ENCODE results near the gene JARID2.
"Not testable (repeated sequence)": the region's sequence is repeated elsewhere in the genome, so short reads cannot be mapped to it uniquely, and the experiment has no call there.

Gene JARID2

GRCh38 chr6:15405129-15406068, 159.5 kb downstream of the JARID2 start:
- DNase-seq = no peak

- DNase-seq = no peak
Observed at GRCh38 chr6:15406452-15406851, 160.6 kb downstream of the JARID2 start.

GRCh38 chr6:15408008-15408407, 162.1 kb downstream of the JARID2 start:
- DNase-seq = no peak

GRCh38 chr6:15408758-15409157, 162.9 kb downstream of the JARID2 start:
- no peak for DNase-seq

GRCh38 chr6:15409301-15410125, 163.6 kb downstream of the JARID2 start:
- DNase-seq = no peak

GRCh38 chr6:15410126-15410391, 164.2 kb downstream of the JARID2 start:
- DNase-seq = no peak

- no peak for DNase-seq
Observed at GRCh38 chr6:15410752-15411151, 164.9 kb downstream of the JARID2 start.

GRCh38 chr6:15411766-15412165, 165.9 kb downstream of the JARID2 start:
- no peak for DNase-seq

GRCh38 chr6:15412767-15413166, 166.9 kb downstream of the JARID2 start:
- no peak for DNase-seq

- DNase-seq = peak; percentile 23
Observed at GRCh38 chr6:15413466-15414234, 167.8 kb downstream of the JARID2 start.

- no peak for DNase-seq
Observed at GRCh38 chr6:15414235-15414612, 168.4 kb downstream of the JARID2 start.

- not testable (repeated sequence) for DNase-seq
Observed at GRCh38 chr6:15415622-15416021, 169.8 kb downstream of the JARID2 start.

- no peak for DNase-seq
Observed at GRCh38 chr6:15416932-15417509, 171.2 kb downstream of the JARID2 start.

- DNase-seq = peak; percentile 91
Observed at GRCh38 chr6:15417811-15418210, 171.9 kb downstream of the JARID2 start.

GRCh38 chr6:15419493-15419892, 173.6 kb downstream of the JARID2 start:
- DNase-seq = no peak

- DNase-seq = no peak
Observed at GRCh38 chr6:15420959-15421438, 175.1 kb downstream of the JARID2 start.

GRCh38 chr6:15421945-15422733, 176.3 kb downstream of the JARID2 start:
- no peak for DNase-seq

GRCh38 chr6:15423286-15423993, 177.6 kb downstream of the JARID2 start:
- DNase-seq = peak; percentile 8

- no peak for DNase-seq
Observed at GRCh38 chr6:15425947-15426346, 180.1 kb downstream of the JARID2 start.

GRCh38 chr6:15426395-15426794, 180.5 kb downstream of the JARID2 start:
- no peak for DNase-seq

- no peak for DNase-seq
Observed at GRCh38 chr6:15426901-15427300, 181.0 kb downstream of the JARID2 start.

Data from fibroblast of upper back skin (primary cell).